ENCODE results near the gene MOCS1.

The MOCS1 gene

GRCh38 chr6:39922821-39923220 lies 11.4 kb downstream of the MOCS1 start:
- no peak for DNase-seq

- DNase-seq = no peak
Observed at GRCh38 chr6:39920157-39920556, 14.1 kb downstream of the MOCS1 start.

DNA sequence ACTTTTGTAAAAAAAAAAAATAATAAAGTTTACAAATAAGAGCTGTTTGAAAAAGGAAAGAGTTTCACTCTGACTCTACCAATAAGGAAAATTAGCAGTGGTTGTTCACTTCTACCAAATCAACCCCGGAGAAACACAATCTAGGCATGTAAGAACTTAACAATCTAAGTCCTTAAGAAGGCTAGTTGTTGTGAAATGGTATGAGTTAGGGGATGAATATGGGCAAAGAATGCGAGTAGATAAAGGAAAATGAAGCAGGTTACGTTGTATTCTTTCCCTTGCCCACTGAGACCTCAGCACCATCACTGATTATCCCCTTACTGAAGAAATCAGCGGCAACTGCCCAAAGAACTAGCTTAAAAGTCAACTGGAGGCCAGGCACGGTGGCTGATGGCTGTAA lies 15.4 kb downstream of the MOCS1 start:
- DNase-seq = no peak

- no peak for DNase-seq
Observed at GRCh38 chr6:39917981-39918380, 16.3 kb downstream of the MOCS1 start.

GRCh38 chr6:39917329-39917728 lies 16.9 kb downstream of the MOCS1 start:
- no peak for DNase-seq

GRCh38 chr6:39915866-39916265 lies 18.4 kb downstream of the MOCS1 start:
- no peak for DNase-seq

DNA sequence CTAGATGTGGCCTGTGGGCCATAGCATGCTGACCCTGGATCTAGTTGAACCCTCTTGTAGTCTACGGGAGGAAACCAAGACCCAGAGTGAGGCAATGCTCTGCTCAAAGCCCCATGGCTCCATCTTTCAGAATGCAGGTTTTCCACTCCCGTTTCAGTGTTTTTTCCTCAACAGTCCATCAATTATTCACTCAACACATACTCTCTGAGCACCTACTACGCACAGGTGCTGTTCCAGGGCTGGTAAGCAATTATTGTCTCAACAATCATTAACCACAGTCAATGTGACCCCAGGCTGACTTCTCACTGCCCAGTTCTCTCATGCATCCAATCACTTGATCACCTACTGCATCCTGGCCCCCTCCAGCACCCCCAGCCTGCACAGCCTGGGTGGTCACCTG lies 20.0 kb downstream of the MOCS1 start:
- DNase-seq = no peak

DNA sequence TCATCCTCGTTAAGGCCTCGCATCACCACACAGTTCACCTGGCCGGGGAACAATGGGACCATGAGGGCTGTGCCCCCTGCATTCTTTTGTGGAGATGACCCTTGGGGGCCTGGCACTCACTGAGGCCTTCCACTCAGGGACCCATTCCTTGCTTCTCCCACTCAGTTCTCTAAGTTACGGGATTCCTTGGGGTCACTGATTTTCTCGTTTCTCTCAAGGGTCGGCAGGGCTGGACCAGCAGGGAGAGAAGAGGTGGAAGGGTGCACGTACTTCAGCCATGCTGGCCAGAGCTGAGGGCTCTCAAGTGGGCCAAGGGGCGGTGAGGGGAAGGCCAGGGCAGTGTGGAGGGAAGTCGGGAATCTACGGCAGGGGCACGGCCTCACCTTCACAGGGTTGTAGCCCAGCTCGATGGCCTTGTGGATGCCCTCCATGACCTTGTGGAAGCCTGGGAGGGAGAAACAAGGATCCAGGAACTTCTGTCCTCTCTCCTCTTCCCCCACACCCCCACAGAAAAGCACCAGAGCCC lies 20.8 kb downstream of the MOCS1 start:
- DNase-seq = no peak

DNA sequence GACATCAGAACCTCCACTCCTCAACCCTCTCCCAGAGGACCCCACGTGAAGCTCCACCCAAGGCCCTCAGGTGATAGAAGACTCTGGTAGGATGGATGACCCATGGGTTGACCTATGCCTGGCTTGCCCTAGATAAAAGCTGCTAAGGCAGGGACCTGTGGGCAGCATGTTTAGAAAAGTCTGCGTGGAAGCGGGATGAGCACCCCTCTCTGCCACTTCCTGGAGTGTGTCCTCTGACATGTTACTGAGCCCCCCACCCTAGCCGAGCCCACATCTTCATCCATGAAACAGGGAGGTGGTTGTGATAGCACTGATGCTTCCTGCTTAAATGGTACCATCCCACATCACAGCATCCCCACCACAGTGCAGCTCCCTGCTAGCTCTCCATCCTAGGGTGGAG lies 21.8 kb downstream of the MOCS1 start:
- DNase-seq = no peak

DNA sequence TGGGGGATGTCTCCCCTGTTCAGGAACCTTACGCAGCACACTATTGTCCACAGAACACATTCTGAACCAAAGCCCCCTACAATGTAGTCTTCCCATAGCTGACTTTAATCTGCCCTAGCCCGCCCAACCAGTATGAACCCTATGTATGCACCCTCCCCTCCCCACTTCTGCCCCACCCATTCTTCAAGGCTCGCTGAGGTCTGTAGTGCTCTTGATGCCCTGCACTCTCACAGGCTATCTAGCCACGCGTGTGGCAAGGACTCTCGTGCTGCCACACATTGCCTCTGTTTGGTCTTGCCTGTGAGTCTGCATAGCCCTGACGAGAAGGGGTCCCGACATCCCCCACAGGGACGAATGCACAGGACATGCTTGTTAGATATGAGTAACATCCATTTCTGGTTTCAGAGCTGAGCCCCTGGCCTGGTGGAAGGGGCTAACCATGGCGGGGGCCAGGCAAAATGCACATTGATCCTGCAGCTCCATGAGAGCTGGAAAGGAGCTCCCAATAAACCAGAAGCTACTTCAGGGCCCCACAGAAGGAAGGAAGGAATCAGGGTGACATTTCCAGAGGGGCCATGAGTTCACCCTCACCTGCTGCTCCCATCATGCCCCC lies 22.6 kb downstream of the MOCS1 start:
- DNase-seq = no peak

- no peak for DNase-seq
Observed at GRCh38 chr6:39910744-39911143, 23.5 kb downstream of the MOCS1 start.

GRCh38 chr6:39910164-39910563 lies 24.1 kb downstream of the MOCS1 start:
- DNase-seq = no peak

- DNase-seq = no peak
Observed at GRCh38 chr6:39909701-39910100, 24.6 kb downstream of the MOCS1 start.

DNA sequence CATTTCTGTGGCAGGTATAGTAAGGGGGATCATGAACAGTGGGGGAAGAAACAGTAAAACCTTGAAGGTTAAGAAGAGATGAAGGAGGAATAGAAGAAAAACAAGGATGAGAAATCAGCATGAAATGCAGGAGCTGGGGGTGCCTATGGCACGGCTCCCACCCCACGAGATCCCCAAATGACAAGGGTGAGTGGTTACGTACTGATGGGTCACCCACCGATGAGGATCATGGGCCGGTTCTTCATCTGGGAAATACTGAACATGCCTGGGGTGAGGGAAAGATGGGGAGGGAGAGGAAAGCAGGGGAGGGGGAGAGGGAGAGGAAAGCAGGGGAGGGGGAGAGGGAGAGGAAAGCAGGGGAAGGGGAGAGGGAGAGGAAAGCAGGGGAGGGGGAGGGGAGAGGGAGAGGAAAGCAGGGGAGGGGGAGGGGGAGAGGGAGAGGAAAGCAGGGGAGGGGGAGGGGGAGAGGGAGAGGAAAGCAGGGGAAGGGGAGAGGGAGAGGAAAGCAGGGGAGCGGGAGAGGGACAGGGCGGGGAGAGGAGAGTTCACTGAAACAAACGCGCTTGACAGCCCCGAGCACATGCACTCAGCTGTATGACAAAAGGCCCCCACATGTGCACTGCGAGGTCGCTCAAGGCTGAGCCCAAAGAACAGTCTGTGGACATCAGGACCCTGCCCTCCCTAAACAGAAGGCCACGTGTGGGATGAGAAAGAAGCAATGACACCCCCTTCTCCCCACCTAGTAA lies 25.3 kb downstream of the MOCS1 start:
- DNase-seq = no peak

DNA sequence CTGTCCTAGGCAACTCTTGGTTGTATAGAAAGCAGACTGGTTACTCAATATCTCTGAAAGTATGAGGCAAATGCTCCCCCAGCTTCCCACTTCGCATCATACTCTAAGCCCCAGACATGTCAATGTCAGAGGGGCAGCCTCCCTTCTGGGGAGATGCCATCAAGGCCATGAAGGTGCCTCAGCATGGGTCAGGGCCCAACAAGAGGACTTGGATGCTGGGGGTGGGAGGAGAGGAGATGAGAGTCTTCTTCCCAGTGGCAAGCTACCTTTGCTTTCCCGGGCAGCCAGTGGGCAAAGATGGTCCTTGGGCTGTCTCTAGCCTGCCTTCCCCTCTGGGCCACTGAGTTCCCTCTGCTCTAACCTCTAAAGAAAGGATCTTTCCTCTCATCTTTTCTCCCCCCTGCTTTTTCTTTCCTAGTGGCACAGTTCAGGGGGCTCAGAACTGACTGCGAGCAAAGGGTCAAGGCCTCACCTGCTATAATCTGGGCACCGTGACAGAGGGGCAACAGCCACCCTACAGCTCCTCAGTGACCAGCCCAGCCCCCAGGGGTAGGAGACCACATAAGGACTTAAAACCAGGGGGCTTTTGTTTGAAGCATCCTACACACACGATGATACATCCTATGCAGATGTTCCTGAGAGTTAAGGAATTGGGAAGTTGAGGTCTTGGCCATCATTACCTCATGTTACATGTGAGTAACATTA lies 26.2 kb downstream of the MOCS1 start:
- DNase-seq = no peak

- no peak for DNase-seq
Observed at GRCh38 chr6:39906318-39906761, 27.9 kb downstream of the MOCS1 start.

DNA sequence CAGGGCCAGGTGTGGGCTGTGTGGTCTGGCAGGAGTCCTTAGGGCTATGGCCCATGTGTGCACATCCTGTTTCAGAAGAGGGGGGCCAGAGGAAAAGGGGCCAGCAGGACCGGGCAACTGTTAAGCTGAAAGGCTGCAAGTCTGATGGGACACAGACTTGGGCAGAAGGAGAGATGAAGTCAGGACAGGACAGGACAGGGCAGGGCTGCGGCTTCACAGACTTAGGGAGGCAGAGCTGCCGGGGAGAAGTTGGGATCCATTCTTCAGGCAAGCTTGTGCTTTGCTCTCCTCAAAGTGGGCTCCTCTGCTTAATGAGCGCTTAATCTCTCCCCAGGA lies 28.7 kb downstream of the MOCS1 start:
- no peak for DNase-seq

- no peak for DNase-seq
Observed at GRCh38 chr6:39904946-39905639, 29.2 kb downstream of the MOCS1 start.

DNA sequence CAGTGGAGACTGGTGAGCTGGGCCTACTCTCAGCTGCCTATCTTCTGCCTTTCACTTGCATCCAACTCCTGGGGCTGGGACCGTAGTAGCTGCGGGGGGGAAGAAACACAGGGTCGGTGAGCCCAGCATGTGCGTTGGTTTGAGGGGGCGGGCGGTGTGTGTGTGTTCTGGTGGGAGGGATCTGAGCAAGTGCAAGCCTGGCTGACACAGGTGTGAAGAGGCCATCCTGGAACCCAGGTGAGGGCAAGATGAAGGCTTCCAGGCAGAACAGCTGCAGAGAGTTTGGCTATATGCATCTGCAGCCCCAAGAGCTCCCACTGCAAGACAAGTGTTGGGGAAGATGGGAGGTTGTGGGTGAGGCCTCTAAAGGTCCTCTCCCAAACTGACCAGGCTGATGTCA lies 30.6 kb downstream of the MOCS1 start:
- DNase-seq = no peak

GRCh38 chr6:39902786-39903465 lies 31.3 kb downstream of the MOCS1 start:
- no peak for DNase-seq

DNA sequence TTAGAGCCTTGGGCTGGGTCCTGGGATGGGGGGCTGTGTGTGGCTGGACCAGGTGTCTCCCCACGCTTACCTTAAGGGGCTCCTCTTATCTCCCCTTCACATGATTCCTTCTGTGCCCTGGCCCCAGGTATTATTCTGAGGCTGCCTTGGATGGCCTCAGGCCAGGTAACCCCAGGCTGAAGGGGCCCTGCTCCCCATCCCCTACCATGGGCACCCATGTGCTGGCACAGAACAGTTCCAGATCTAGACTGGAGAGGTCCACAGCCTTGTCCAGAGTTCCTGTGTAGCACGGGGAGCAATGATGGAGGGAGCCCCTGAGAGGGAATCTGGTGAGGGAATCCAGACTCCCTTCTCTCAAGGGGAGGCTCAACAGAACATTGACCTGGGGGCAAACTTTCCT lies 32.1 kb downstream of the MOCS1 start:
- DNase-seq = no peak

DNA sequence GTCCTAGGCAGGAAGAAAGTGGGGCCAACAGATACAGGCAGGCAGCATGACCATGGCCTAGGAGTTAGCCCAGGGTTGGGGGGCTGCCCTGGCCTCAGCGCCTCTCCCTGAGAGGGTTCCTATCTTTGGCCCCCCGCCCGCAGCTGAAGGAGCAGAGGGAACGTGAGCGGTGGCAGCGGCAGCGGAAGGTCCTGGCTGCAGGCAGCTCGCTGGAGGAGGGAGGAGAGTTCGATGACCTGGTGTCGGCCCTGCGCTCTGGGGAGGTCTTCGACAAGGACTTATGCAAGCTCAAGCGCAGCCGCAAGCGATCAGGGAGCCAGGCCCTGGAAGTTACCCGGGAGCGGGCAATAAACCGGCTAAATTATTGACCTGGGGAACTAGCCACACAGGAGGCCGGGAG lies 32.6 kb downstream of the MOCS1 start:
- DNase-seq = no peak

DNA sequence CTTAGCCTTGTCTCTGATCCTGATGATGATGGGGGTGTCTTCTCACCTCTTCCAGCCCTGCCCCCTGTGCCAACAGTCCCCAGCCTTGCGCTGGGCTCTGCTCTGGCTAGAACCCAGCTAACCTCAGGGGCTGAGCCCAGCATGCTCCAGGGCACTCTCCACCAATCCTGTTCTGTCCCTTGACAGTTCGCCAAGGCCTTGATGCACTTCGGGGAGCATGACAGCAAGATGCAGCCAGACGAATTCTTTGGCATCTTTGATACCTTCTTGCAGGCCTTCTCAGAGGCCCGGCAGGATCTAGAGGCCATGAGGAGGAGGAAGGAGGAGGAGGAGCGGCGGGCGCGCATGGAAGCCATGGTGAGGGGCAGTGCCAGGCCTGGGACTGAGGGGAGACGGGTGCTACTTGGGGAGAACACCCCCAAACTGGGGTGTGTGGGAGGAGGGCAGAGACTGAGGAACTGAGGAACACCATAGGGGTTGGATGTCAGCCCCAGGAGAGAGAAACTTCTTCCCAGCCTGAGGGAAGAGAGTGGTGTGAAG lies 33.1 kb downstream of the MOCS1 start:
- no peak for DNase-seq

All from amniotic stem cell (primary cell).